GM21390 (cell line): ENCODE results near the gene DDX1.

Experiments used
- ATAC-seq: cut with Tn5 transposase; IDR thresholded peaks from one replicate; pipeline ENCODE4 v1.9.1; 2021; ENCODE audit not compliant: unreplicated experiment

DDX1 gene

DNA sequence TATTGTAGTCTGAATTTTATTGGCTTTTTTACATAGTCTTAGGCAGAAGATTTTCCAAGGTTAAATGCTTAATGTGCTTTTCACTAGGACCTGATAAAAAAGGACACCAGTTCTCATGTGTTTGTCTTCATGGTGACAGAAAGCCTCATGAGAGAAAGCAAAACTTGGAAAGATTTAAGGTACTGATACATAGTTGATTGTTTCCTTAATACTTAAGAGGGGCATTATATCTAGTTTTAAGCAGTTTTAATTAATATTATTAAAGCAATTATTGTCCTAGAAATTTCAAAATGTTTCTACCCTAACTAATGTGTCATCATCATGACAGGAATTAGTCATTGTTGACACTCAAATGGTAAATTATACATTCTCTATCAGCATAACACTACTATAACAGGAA is 35.3 kb downstream of the DDX1 start:
- ATAC-seq: no peak

DNA sequence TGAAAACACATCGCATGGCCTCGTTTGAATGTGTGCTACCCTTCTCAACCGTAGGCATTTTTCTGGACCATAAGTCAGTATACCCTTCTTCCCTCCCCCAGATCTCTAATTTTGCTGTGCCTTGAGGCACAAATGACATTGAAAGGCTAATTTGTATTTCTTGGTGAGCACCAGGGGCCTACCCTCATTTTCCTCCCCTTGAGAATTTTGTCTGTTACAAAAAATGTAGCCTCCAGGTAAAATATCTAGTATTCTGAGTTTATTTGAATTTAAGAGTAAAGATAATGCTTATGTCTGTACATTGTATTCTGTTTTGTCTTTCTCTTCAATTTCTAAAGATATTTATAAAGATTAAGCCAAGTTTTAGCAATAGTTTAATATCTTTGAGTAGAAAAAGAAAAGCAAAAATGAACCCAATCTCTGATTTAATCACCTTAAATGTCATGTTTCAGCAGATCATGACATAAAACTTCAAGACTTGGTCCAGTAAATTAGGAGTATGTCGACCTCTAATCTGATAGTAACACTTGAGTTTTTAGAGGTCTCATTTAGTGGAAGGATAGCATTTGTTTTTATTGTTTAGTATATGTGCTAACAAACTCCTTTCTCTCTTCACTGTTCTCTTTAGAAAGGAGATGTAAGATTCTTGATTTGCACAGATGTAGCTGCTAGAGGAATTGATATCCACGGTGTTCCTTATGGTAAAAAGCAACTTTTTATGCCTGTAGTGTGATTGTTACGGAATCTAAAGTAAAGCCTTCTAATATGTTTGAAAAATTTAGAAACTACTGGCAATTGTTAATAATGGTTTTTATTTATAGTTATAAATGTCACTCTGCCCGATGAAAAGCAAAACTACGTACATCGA is 36.4 kb downstream of the DDX1 start:
- ATAC-seq: no peak

DNA sequence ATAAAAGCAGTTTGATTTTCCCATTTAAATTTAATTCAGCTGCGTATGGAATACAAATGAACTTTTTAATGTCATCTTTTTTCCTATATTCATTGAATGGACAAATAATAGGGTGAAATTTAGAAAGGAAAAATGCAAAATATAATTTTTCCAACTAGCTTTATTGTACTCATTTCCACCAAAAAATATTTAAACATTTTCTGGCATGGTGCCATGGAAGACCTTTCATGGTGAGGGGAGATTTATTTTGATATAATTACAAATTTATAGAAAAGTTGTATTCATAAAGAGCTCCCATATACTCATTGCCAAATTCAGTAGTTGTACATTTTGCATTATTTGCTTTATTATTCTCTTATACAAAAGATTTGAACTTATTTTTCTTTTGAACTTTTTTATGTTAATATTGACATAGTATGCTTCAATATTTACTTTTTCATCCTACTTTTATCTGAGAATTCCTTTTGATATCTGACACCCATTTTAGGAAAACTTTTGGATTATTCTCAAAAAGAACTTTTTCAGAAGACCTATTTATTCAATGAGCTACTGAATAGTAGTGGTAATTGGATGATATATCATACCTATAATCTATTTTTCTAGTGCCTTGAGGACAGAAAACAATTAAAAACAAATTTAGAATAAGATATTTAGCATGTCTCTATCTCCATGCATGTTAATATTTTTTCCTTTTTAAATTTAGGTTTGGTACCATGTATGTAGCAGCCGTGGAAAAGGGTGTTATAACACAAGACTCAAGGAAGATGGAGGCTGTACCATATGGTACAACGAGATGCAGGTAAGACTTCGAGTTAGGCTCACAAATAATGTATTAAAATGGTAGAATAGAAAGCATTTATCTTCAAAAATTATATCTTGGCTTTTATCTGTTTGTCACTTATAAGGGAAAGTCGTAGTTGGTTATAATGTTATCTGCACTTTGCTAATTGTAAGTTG is 37.5 kb downstream of the DDX1 start:
- ATAC-seq: no peak

DNA sequence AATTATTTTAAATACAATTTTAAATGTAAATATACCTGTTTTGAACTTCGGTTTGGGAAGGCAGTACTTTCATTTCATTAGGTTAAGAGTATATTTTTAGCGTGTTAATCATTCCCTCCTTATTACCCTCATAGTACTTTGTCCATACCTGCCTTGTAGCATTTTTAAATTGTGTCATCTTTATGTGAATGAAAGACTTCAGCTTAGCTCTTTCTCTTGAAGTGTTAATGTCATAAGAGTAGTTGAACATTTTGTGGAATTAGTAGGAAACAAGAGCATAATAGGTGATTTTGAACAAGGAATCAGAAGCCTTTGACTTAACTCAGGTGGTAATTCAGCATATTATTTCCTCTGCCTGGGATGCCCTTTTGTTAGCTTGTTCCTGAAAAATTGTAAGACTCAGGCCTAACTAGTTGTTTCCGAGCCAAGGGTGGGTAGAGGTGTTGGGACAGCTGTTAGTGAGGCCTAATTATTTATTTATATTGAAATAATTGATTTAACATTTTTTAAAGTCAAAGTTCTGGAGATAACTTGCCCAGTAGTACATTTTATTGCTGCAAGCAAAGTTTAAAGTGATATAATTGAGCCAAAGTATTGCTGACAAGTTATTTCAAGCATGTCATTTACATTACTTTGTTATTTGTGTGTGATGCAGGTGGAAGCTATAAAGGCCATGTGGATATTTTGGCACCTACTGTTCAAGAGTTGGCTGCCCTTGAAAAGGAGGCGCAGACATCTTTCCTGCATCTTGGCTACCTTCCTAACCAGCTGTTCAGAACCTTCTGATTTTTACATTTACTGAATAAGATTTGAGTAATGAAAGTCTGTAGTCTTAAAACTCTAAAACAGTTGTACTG is 38.7 kb downstream of the DDX1 start:
- no peak for ATAC-seq

DNA sequence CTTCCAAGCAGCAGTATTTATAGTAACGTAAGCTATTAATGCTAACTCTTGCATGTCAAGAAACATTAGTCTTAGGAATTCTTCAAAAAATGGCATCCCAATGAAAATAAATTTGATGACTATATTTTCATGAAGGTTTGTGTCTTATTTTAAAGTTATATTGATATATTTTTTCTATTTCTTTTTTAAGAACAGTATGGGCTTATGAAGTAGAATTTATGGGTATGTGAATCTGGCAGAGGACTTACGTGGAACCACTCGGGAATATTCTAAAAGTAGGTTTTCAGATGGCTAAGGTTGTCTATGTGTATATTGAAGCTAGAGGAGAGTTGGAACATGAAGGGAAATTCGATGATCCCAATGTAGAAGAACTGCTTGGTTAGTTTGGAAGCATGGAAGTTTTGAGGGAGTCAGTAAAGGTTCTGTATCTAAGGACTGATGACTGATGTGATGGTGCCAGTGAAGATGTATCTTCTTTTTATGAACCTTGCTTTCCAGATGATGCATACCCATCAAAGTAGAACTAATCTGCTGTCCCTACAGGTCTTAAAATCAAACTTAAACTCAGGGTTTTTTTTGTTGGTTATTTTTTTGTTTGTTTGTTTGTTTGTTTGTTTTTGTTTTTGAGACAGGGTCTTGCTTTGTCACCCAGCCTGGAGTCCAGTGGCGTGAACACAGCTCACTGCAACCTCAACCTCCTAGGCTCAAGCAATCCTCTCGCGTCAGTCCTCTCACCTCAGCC is 39.5 kb downstream of the DDX1 start:
- no peak for ATAC-seq

DNA sequence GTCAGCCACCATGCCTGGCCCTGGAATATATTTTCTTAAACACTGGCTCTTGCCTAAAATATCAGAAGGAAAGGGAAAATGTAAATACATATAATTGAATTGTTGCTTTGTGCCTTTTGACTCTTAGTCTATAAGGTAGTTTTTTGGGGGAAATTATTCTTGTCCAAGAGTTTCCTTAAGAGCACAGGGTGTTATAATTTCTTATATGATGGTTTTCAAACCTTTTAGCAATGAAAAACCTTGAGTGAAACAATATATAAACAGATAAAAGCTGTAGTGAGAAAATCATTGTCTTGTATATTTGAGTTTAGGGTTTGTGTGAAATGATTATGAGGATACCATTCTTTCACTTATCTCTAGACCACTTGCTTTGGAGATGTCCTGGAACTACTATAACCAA is 40.2 kb downstream of the DDX1 start:
- ATAC-seq: no peak

DNA sequence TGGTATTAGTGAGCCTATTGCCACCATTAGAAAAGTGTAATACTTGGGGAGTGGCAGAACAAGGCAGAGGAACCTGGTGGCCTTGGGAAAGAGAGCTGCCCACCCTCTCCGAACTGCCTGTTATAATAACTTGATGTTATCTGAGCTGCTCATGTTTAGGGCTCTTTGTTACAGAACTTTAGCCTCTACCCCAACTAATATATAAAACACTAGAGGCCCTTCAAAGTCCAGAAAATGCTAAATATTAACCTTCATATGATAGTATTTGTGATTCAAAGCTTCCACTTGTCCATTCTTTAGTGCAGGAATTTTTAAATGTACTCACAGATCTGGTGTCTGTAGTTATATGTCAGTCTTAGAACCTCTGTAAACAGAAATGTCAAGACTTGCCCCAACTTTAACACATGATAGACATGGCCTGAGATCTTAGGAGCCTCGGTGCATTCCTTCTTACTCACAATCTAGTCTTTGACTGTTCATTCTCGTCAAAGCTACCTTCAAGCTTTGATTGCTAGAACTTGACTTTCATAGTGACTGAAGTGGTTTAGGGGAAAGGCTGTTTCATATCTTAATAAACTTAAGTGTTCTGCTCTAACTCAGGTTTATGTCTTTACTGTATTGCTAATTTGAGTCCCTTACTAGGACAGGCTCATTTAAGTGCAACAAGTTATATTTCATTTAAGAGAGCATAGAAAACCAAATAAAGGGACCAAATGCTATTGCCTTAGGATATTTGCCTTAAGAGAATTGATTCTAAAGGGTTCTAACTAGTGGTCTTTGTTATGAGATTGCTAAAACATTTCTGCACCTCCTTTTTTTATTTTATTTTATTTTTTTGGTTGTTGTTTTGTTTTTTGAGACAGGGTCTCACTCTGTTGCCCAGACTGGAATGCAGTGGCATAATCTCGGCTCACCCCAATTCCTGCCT is 41.6 kb downstream of the DDX1 start:
- ATAC-seq: no peak

DNA sequence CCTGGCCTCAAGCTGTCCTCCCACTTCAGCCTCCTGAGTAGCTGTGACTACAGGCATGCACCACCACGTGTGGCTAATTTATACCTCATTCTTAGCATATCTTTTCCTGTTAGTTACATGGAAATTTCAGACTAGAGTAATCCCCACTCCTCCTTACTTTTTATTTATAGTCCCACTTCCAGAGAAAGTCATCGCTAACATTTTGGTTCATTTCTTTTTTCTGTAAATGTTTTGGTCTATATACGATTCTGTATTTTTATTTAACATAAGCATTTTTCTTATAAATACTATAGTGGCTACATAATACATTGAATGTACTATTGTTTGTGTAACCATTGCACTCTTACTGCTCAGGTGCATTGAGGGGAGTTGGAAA is 42.3 kb downstream of the DDX1 start:
- ATAC-seq: no peak

DNA sequence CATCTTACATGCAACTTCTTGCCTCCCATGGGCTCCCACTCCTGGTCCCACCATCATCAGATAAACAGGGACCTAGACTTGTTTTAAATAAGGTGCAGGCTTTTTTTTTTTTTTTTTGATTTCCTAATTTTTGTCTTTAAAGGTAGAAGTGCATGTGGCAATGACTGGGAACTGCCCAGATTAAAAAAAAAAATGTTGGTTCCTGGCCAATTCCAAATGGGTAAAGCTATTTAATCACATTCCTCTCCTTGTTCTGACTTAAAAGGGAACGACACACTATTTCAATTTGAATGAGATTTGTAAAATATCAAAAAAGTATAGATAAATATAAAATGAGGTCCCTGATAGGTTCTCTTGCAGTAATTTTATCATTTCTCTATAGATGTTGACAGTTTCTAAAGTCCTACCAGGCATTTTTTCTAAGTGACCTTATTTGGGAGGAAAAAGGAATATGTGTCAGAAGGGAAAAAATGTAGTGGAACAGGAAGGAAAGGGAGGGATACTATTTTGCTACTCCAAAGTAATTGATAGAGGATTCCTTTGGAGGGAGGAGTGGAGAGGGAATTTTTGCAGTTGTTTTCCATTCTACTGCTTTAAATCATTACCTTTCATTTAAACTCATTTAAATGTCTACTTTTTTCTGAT is 43.3 kb downstream of the DDX1 start:
- ATAC-seq: no peak

DNA sequence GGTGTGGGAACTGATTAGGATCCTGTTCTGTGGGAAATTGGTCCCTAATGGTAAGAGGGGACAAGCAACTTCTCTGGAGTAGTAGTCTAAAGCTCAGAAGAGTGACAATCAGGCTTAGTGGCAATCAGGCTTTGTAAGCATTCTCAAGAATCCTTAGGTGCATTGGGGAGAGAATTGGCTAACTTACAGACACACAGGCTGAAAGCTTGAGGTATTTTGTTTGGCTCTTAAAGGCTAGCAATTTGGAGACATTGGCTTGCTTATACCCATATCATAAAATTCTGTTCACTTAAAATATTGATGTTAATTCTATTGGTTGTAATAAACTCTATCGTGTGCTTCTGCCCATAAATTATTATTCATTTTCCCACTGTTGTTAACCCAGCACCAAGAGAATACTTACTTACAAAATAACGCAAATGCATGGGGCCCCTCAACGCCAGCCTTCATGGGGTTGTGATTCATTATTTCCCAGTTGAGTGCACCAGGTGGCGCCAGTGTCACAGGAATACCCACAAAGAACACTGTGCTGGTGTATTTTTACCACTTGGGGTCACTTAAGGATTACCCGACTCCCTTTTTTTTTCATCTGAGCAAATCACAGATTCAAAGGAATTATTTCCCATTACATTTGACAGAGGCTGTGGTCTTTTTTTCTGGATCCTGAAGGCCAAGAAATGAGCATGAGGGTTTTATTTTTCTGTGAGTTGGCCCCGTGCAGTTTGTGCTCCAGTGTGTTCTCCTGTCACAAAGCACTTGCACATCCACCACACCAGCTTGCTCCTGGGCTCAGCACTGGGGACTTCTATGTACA is 45.5 kb downstream of the DDX1 start:
- peak; percentile 91 for ATAC-seq

DNA sequence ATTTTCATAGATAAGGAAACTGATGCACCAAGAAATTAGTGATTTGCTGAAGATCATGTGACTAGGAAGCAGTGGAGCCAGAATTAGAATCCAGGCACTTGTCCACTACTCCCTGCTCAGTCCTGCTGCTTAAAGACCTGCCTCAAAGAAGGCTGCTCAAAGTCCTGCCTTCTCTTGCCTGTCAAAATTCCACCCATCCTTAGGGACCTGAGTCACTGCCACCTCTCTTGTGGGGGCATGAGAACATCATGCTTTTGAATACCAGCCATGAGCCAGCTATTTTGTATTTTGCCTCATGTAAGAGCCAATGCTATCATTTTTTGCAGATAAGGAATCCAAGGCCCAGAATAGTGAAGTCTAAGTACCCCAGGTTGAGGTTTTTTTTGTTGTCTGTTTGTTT is 47.1 kb downstream of the DDX1 start:
- no peak for ATAC-seq

DNA sequence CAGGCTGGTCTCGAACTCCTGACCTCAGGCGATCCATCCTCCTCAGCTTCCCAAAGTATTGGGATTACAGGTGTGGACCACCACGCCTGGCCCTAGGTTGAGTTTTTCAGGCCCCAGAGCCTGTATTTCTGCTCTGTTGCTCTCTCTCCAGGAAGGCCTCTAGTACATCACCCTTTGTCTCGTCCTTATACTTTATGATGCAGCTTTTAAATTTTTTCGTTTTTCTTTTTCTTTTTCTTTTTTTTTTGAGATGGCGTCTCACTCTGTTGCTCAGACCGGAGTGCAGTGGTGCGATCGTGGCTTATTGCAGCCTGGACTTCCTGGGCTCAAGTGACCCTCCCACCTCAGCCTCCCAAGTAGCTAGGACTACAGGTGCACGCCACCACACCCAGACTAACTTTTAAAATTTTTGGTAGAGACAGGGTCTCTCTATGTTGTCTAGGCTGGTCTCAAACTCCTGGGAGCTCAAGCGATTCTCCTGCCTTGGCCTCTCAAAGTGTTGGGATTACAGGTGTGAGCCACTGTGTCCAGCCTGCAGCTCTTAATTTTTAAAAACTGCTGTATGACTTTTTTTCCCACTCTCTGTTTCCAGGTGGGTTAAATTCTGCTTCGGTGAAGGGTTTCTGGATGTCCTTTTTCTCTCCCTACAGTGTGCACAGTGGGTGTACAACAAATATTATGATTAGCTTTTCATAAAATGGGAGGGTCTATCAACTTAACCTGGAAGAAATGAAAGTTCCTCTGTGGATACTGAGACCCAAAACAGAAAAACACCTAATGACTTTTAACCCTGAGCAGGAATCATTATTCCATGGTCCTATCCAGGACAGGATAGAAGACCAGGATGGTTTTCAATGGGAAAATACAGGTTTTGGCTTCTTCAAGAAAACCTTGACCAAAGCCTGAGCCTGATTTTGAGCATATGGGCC is 47.9 kb downstream of the DDX1 start:
- ATAC-seq: no peak

DNA sequence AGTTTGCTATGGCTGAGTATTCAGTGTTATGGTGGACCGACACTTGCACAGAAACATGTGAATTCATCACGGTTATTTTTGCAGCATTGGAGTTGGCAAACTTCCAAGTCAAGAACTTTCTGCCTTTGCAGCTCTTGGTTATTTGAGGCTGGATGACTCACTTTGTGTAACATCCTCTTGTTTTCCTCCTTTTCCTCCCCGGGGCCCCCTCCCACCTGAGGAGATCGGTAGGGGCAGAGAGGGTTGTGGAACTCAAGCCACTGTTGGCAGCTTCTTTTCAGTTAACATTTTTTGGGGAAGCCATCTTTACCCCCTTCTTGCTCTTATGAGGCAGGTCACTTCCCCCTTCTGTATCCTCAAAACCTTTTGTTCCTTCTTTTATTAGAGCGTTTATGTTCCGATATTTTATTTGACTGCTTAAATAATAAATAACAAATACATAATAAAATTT is 48.6 kb downstream of the DDX1 start:
- no peak for ATAC-seq

DNA sequence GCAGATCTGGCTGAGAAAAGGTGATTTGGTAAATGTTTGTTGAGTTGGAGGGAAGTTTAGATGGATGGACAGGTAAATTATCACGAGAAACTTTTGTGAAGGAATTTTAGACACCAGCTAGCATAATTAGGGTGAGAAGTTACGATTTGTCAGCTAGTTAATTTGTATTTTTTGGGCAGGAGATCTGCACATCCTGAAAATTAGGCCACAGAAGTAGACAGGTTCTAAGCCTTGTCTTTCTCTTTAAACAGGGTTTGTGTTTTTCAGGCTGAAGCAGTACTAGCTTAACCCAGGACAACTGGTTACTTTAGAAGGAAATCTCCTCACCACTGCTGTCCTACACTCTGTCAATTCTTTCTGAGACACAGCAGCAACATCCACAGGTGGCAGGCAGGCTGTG is 49.1 kb downstream of the DDX1 start:
- no peak for ATAC-seq

DNA sequence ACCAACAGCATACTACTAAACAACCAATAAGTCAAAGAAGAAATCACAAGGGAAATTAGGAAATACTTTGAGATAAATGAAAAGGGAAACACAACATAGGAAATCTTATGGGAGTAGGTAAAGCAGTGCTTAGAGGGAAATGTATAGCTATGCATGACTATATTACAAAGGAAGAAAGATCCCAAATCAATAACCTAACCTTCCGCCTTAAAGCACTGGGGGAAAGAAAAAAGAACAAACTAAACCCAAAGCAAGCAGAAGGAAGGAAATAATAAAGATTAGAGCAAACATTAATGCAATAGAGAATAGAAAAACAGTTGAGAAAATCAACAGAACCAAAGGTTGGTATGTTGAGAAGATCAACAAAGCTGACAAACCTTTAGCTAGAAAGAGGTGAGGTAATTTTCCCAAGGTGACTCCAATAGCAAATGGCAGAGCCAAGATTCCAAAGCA is 49.9 kb downstream of the DDX1 start:
- no peak for ATAC-seq

DNA sequence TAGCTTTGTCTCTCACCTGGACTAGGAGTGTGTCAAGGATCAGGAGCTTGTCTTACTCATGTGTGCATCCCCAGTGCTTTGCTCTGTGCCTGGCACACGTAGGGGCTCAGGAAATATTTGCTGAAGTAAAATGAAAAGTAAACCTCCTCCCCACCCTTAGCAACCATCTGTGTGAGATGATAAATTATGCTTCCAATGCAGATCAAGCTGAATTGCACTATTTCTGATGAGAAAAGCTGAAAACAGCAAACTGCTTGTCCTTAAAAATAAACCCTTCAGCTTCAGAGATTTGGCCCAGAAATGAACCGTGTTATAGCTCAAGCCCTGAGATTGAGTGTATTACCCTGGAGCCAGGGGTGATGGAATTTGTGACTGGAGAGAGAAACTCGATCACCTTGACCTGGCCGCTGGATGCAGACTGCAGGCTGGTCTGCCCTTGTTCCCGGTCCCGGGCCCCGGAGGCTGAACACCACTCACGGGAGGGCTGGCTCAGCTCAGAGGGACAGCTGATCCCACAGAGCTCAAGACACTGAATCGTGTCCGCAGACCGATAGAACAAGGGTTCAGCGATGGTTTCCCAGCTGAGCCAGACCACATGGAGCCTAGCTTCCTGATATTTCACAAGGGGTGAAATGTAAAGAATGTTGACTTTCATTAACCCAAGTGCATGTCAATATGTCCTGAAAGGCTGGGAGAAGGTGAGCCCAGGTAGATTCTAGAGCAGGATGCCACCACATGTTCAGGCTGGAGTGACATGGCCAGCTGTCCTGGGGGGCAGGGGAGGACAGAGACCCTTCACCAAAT is 50.5 kb downstream of the DDX1 start:
- no peak for ATAC-seq
